Activated CD4-positive, alpha-beta T cell treated with anti-CD3 and anti-CD28 coated beads, Interleukin-2, amount 50 U/mL, for 24 hours (primary cell): ENCODE data around the gene IRAK2.

ENCODE experiments used
- DNase-seq, 2 donors: peaks; one replicate each; pipeline ENCODE4 v3.0.0-alpha.2; 2020; ENCODE audit warnings: low read depth in 1 of 2, low spot score in 1 of 2

IRAK2 gene

GRCh38 chr3:10279384-10280176, 114.9 kb downstream of the IRAK2 start:
- DNase-seq: no peak

DNA sequence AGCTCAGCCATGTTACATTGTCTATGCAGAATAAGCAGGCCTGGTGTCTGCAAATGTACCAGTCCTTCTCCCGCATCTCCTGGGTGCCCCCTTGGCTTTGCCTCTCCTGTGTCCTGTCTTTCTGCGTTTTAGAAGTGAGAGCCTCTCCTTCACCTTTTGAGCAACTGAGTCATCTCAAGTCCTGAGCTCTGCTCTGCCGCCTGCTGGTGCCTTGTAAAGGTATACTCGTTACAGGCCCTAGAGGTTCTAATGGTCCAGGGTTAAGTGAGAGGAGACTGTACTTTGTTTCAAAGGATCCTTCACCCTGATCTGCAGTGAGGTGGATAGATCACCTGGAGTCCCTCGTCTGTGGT, 115.4 kb downstream of the IRAK2 start:
- no peak for DNase-seq

DNA sequence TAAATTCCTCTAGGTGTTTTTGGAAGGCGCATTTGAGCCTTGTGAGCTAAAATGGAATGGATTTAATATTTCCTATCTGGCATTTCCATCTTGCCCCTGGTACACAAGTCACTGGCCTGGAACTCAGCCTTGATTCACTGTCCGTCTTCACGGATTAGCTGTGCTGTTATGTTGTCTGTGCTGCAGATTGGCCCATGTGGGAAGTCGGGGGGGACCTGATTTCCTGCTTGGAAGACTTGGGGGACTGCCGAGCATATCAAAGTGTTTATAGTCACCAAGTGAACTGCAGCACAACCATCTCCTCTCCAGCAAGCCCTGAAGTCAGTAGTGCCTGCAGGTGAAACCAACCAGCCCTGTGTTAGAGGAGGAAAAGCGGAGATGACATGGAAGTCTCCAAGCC, 115.9 kb downstream of the IRAK2 start:
- no peak for DNase-seq

DNA sequence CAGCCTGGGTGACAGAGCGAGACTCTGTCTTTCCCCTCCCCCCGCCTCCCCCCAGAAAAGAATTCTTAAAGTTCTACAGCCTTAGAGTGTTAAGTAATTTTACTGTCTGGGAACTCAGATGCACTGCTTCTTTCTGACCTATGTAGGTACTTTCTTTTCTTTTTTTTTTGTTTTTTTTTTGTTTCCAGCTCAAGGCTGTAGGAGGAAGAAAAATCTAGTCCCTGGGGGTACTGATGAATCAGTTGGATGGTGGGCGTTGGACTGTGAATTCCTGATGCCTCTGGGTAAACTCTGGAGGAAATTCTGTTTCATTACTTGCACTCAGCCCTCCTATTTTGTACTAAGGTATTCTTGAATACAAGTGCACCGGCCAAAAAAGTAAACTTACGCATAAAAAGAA, 117.2 kb downstream of the IRAK2 start:
- no peak for DNase-seq

DNA sequence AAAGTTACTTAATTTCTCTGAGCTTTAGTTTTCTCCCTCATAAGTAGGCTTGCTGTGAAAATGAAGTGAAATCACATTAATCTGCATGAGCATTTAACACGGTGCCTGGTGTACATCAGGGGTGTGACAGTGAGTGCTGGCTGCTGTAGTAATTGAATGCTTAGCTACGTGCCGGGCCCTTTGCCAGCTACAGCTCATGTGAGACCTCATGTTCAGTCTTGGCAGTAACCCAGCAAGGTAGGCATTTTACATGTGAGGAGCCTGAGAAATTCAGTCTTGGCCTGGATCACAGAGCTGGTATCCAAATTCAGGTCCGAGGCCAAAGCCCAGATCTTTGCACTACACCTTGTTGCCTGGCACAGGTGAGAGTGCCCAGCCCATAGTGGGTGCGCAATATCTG, 118.9 kb downstream of the IRAK2 start:
- DNase-seq: no peak

DNA sequence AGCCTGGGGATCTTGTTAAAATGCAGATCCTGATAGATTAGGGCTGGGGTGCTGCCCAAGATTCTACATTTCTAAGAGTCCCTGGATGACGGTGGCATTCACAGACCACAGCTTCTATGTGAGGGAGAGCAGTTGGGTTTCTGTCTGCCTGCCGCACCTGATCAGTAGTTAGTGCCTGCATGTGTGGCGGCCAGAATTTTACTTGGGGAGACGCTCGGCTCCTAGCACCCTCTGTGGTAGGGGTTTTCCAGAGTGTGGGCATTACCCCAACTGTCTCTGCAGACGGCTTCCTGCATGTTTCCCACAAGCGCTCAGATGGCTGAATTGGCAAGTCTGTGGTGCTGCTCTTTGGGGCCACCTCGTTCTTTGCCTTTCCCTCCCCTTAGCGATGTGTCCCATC, 119.8 kb downstream of the IRAK2 start:
- DNase-seq: peak in 1 of 2 donors; percentile 11

DNA sequence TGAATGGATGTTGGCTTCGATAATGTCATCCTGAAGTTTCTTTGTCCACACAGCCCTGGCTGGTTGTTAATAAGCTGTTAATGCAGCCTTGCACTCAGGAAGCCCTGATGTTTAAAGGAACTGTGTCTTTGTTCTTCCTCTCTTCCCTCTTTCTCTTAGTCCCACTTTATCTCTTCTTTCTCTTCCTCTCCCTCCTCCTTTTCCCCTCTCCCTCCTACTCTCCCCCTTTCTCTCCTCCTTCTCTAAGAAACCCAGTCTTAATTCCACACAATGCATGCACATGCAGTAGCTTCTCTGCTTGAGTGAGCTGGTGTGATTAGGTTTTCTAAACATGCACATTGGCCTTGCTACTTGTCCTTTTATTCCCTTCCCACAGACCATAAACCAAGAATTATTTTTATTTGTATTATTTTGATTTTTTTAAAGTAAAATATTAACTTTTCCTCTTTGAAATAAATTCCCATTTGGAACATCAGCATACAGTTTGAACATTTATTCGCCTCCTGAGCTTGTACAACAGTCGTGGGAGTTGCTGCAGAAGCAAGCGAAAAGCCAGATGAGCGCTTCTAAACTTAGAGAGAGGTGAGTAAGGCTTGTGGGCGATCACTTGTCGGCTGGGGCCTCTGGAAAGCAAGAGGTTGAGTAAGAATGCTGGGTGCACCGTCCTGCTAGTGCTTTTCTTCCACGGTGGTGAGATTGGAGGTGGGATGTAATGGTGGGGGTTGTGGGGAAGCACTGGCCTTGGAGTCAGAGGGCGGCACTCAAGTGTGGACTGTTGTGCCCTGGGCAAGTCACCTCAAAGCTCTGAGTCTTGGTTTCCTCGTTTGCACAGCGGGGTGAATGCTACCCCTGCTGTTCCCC, 120.8 kb downstream of the IRAK2 start:
- DNase-seq: no peak

DNA sequence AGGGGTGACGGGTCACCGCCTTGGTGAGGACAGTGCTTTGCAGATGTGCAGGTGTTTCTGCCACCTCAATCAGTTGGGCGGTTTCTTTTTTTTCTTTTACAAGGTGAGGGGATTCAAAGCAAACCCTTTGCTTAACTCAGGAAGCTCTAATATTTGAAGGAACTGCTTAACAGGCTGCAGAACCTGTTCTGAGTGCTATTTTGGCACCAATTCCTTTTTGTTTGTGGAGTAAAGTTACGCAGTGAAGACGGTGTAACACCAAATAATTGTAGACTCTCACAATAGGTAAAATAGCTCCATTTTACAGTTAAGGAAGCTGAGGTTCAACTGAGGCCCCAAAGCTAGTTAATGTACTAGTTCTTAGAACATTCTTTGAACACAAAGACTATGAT, 121.4 kb downstream of the IRAK2 start:
- DNase-seq: no peak

GRCh38 chr3:10286596-10287295, 122.0 kb downstream of the IRAK2 start:
- no peak for DNase-seq

GRCh38 chr3:10287936-10288574, 123.3 kb downstream of the IRAK2 start:
- DNase-seq: no peak

- no peak for DNase-seq
Measured at GRCh38 chr3:10288575-10288960, 123.8 kb downstream of the IRAK2 start.

DNA sequence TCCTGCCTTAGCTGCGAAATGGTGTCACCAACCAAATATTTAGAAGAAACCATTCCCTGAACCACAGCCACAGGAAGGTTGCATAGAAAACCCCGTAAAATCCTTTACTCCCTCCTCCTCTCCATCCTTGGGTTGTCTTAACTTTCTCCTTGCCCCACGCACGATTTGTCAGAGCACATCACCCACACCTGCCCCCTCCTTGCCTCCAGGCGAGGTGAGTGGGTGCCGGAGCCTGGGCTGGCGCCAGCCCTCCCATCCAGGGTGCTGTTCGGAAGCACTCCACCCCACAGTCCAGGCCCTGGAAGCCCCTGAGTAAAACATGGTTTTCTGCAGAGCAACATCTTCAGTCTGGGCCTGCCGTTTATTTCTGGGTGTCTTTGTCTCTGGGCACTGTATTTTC, 124.4 kb downstream of the IRAK2 start:
- DNase-seq: no peak

DNA sequence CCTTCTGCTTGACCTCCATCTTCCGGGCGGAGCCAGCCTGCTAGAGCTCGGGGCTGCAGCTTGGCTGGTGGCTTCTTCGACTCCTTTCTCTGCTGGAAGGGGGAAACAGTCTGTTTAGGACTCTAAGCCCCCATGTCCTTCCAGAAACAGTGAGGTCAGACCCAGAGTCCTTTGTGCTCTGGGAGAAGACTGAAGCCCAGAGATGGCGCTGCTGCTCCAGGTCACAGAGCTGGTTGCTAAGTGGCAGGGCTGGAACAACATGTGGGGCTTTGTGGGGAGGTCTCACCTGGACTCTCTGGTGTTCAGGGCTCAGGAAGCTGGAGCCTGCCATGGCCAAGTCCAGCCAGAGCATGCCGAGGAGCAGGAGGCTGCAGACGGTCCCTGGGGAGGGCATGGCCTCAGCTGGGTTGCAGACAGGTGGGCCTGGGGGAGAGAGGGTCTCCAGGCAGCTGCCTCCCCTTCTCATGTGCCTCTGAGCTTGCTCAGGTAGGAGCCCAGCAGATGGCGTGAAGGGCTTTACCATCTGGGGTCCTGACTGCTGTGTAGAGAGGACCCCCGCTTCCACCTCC, 125.2 kb downstream of the IRAK2 start:
- DNase-seq: no peak

DNA sequence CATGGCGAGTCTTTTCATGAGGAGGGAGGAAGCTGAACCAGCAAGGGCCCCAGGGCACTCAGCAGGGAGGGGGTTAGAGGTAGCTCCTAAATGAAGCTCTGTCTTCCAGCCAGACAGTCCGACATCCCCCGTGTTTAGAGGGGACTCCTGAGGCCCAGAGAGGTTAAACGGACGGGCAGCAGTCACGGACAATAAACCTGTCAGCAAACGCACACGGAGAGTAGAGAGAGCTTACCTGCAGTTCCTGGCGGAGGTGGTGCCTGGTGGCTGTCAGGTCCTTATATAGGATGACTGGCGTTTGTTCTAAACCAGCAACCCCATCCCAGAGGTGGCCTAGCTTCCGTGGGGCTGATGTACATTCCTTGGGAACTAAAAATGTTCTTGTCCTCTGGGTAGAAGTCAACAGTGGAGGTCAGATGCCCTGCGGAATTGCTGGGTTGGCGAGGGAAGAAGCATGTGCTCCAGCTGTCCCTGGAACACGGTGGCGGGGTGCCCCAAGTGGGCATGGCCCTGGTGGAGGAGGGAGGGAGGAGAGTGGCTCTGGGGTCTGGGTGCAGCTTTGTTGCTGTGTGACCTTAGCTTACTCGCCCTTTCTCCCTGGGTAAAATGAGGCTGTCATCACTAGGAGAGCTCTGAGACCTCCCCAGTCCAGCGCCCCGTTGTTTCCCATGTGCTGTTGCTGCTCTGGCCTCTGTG, 125.9 kb downstream of the IRAK2 start:
- DNase-seq: no peak

GRCh38 chr3:10291641-10292040, 126.9 kb downstream of the IRAK2 start:
- DNase-seq: no peak

- DNase-seq: no peak
Measured at GRCh38 chr3:10292505-10293419, 128.0 kb downstream of the IRAK2 start, which contains the start of gene GHRL. Gene GHRL (minus strand): TSS chr3:10292947. CDS start chr3:10290180, 2,767 bp downstream.
